Measurements from ENCODE around the gene SCNN1B.

DNA sequence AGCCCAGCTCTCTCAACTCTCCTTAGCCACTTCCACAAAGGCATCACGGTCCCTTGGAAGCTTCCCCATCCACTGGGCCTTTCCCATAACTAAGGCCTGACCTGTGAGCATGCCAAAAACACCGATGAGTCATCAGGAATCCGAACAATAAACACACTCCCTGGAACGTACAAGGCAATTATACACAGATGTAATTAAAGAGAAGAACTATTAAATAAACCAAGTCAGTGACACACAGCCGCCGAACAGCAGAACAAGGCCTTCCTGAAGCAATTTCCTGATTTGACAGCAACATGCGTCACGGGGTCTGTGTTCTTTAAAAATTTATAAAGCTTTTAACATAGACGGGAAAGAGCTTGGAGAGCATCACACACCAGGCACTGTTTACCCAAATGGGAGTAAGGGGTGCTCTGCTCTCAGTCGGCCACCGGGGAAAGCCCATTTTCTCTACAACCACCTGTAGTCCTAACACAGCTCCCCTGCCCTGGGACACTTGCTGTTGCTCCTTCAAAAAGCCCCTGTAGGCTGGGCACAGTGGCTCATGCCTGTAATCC, 121.5 kb downstream of the SCNN1B start:
- TF ChIP-seq, protein P1, sequence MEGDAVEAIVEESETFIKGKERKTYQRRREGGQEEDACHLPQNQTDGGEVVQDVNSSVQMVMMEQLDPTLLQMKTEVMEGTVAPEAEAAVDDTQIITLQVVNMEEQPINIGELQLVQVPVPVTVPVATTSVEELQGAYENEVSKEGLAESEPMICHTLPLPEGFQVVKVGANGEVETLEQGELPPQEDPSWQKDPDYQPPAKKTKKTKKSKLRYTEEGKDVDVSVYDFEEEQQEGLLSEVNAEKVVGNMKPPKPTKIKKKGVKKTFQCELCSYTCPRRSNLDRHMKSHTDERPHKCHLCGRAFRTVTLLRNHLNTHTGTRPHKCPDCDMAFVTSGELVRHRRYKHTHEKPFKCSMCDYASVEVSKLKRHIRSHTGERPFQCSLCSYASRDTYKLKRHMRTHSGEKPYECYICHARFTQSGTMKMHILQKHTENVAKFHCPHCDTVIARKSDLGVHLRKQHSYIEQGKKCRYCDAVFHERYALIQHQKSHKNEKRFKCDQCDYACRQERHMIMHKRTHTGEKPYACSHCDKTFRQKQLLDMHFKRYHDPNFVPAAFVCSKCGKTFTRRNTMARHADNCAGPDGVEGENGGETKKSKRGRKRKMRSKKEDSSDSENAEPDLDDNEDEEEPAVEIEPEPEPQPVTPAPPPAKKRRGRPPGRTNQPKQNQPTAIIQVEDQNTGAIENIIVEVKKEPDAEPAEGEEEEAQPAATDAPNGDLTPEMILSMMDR (IDR thresholded peaks at IDR 0.05), result no peak
- no peak for TF ChIP-seq POLR2A (IDR thresholded peaks at IDR 0.05)
